Measurements from ENCODE around the gene IMMT.
"Not testable (repeated sequence)": the region's sequence is repeated elsewhere in the genome, so short reads cannot be mapped to it uniquely, and the experiment has no call there.

IMMT gene

DNA sequence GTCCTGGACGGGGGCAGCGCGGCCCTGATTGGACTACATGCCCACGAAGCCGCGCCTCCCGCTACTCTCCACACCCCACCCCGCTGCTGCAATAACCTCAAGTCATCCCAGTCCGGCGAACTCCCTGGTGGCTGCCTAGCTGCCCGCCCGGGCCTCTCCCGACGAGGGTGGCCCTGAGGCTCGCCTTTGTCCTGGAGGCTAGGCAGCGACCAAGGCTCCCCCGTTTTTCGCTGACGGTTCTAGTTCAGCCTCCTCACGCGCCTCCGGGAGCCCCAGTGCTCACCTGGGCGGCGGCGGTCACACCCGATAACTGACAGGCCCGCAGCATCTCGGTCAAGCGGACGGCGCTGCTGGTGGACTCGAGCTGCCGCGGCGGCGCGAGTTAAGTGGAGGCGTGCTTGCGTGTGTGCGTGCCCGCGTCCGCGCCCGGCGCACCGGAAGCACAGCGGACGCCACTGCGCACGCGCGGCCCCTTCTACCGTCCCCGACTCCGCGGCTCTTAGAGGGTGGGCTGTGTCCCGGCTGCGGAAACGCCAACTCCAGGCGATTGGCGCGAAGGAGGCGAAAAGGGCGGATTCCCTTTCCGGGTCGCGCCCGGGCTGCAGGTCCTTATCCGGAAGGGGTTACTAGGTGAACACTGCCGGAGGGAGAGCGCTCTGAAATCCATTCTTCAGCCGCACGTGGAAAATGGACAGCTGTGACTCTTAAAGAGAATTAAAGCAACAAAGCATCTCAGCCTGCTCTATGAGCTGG, at the start of gene IMMT:
Gene IMMT, minus strand, starts transcription at position 408 of the 753 bp plus-strand sequence. Its CDS starts 80 bp downstream, at position 328.
- peak within 1 kb of the TSS; percentile 99 for H3K27ac ChIP-seq

GRCh38 chr2:86244781-86245180, 49.5 kb upstream of the IMMT start:
- H3K27ac ChIP-seq, result not testable (repeated sequence)

More for the DNA sequence above, at the start of gene IMMT:
- TF ChIP-seq, protein P1, sequence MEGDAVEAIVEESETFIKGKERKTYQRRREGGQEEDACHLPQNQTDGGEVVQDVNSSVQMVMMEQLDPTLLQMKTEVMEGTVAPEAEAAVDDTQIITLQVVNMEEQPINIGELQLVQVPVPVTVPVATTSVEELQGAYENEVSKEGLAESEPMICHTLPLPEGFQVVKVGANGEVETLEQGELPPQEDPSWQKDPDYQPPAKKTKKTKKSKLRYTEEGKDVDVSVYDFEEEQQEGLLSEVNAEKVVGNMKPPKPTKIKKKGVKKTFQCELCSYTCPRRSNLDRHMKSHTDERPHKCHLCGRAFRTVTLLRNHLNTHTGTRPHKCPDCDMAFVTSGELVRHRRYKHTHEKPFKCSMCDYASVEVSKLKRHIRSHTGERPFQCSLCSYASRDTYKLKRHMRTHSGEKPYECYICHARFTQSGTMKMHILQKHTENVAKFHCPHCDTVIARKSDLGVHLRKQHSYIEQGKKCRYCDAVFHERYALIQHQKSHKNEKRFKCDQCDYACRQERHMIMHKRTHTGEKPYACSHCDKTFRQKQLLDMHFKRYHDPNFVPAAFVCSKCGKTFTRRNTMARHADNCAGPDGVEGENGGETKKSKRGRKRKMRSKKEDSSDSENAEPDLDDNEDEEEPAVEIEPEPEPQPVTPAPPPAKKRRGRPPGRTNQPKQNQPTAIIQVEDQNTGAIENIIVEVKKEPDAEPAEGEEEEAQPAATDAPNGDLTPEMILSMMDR (IDR thresholded peaks at IDR 0.05), result no peak
- TF ChIP-seq ZFX (IDR thresholded peaks at IDR 0.05; ENCODE audit: borderline replicate concordance), result no peak

DNA sequence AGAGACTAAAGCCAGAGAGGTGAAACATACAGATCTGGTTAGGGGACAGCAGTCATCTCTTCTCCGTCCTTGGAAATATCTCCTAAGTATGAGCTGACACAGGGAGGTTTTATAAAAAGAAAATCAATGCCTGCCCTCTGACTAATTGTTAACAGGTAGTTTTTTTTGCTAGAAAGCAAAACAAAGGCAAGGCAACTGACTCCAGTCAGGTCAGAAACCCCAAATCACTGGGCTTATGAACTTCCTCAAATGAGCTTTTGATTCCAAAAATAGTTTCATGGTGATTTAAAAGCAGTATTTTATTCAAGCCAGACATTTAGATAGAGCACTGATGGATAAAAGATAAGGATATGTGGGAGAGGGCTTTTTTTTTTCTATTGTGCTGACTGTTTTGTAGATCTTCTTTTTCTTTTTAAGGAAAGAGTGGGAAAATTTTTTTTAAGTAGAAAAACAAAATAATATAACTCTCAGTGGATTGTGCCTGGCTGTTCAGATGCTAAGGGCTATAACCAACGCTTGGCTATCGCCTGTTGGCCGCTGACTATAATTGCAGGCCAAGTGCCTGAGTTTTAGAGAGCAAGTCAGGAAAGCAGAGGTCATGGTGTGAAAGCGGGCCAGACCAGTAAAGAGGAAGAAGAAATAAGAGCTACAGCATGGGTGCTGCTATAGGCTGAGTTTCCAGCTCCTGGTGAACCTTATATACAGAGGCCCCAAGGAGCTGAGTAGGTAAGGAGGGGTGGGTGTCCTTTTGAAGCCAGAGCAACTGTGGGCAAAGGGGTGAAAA, 48.9 kb upstream of the IMMT start:
- TF ChIP-seq, protein P1 (IDR thresholded peaks at IDR 0.05), result no peak
- TF ChIP-seq ZFX (IDR thresholded peaks at IDR 0.05; ENCODE audit: borderline replicate concordance), result no peak
- no peak overlapping the region for H3K27ac ChIP-seq

- TF ChIP-seq, protein P1 (IDR thresholded peaks at IDR 0.05), result no peak
- TF ChIP-seq ZFX (IDR thresholded peaks at IDR 0.05; ENCODE audit: borderline replicate concordance), result no peak
- no peak overlapping the region for H3K27ac ChIP-seq
Observed at GRCh38 chr2:86243272-86243671, 48.0 kb upstream of the IMMT start.

DNA sequence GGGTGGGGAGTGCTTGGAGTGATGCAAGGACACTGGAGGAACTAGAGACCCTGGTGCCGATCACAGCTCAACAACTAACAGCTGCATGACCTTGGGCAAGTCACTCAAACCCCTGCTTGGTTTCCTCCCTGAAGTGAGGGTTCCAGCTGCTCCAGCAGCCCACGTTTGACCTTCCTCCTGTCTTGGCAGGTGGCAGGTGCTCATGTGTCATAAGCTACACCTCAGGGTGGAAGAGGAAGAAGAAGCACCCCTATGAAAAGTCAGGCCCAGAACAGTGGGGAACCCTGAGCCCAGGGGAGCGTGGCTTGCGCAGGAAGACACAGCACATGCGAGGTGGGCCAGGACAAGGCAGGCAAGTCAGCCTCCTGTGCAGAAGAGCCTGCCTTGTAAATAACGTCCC, 46.3 kb upstream of the IMMT start:
- H3K27ac ChIP-seq, result no peak overlapping the region

DNA sequence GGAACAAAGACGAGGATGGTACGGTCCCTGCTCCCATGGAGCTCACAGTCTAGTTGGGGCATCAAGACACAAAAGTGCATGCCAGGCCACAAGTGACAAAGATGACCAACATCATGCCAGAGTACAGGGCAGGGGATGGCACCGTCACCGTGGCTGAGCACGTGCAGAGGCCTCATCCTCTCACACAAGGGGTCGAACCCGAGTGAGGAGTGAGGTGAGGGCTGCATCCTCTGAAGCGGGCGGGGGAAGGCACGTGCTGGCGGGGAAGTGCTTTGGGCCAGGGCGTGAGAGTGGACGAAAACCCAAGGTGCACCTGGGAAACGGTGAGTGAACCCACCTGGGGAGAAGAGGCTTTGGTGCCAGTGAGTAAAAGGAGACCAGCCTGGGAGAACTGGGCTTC, 45.0 kb upstream of the IMMT start:
- H3K27ac ChIP-seq, result no peak overlapping the region
- TF ChIP-seq, protein P1 (IDR thresholded peaks at IDR 0.05), result no peak
- TF ChIP-seq ZFX (IDR thresholded peaks at IDR 0.05; ENCODE audit: borderline replicate concordance), result no peak

More for the DNA sequence above, 46.3 kb upstream of the IMMT start:
- TF ChIP-seq ZFX (IDR thresholded peaks at IDR 0.05; ENCODE audit: borderline replicate concordance), result no peak
- TF ChIP-seq, protein P1 (IDR thresholded peaks at IDR 0.05), result no peak

DNA sequence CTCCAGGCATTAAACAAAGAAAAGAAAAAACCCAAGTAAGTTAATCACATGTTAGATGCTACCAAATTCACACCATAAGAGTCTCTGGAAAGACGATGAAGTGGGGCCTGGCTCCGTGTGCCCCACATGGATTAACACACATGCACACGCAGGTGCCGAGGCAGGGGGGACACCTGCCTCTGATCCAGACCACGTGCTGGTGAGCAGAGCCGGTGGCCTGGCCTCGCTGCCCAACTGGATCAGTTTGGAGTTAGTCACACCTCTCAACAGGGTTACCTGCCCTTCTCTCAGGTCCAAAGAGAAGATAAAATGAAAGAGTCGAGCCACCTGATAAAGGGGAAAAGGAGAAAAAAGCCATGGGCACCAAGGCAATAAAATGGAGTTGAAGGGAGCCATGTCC, 44.5 kb upstream of the IMMT start:
- no peak for TF ChIP-seq ZFX (IDR thresholded peaks at IDR 0.05; ENCODE audit: borderline replicate concordance)
- TF ChIP-seq, protein P1 (IDR thresholded peaks at IDR 0.05), result no peak
- no peak overlapping the region for H3K27ac ChIP-seq
